Prostate gland (tissue), 2 donors: ENCODE results near the gene MMD2.
"Not testable (repeated sequence)": the region's sequence is repeated elsewhere in the genome, so short reads cannot be mapped to it uniquely, and the experiment has no call there.

Experiments used
- POLR2A ChIP-seq: fragments of 450-650 bp; IDR thresholded peaks from one replicate; pipeline ENCODE4 v1.6.1; 2016; ENCODE audit warnings: antibody characterized with exemption, mild to moderate bottlenecking
- TF ChIP-seq, protein P1 (sequence below), 4 experiments: fragments of 200-600 bp in 2 of 4; fragments of 450-650 bp in 2 of 4; sonication (generic) in 2 of 4; IDR thresholded peaks; 1 replicate in 3 of 4; 2 replicates in 1 of 4; pipeline ENCODE4 v1.5.1; 2016 to 2019; ENCODE audit warnings: antibody characterized with exemption in 4 of 4, mild to moderate bottlenecking in 2 of 4, moderate library complexity in 2 of 4

DNA sequence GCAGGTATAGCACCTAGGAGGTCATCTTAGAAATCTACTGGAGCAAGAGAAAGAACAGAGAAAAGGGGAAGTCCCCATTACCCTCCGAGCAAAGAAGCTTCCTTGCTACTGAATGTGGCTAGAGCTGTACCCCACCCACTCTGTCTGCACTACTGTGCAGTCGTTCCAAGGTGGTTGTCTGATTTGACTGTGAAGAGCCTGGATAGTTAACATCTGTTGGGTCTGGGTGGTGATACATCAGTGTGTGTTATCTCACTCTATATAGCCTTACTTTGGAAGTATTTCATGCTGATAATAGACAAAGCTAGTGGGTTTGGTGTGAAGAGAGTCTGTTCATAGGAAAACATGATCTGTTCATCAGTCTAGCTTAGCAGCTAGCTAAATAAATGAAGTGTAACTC is 23.8 kb upstream of the MMD2 start:
- TF ChIP-seq, protein P1, sequence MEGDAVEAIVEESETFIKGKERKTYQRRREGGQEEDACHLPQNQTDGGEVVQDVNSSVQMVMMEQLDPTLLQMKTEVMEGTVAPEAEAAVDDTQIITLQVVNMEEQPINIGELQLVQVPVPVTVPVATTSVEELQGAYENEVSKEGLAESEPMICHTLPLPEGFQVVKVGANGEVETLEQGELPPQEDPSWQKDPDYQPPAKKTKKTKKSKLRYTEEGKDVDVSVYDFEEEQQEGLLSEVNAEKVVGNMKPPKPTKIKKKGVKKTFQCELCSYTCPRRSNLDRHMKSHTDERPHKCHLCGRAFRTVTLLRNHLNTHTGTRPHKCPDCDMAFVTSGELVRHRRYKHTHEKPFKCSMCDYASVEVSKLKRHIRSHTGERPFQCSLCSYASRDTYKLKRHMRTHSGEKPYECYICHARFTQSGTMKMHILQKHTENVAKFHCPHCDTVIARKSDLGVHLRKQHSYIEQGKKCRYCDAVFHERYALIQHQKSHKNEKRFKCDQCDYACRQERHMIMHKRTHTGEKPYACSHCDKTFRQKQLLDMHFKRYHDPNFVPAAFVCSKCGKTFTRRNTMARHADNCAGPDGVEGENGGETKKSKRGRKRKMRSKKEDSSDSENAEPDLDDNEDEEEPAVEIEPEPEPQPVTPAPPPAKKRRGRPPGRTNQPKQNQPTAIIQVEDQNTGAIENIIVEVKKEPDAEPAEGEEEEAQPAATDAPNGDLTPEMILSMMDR (IDR thresholded peaks at IDR 0.05): not testable (repeated sequence)
- not testable (repeated sequence) for TF ChIP-seq POLR2A
